GM12878 (cell line): ENCODE data around the gene ECM1. TPM values are rescaled to one million over a fixed set of nuclear protein-coding genes. Genes with fewer than 3 reads are reported as not detected.

Experiments
- ATAC-seq: fragments of 200-7000 bp; cut with Tn5 transposase; 3 replicates; pipeline ENCODE4 v1.9.1; 2020; ENCODE audit warnings: mild to moderate bottlenecking, moderate library complexity
- BruUV-seq: library from RNA; stranded (reverse); fragments of 400-500 nt; replicated peaks from 2 replicates; lab custom pipeline; 2021; lab: Mats Ljungman, UMichigan
- CTCF ChIA-PET: fragments of 300-600 bp; sonication (Branson Sonifier 250); formaldehyde crosslinking; extraction: SDS; loops from one replicate; lab custom pipeline; 2021; ENCODE audit warnings: inconsistent platforms; lab: Yijun Ruan, JAX
- POLR2A ChIA-PET: fragments of 350-600 bp; formaldehyde crosslinking; extraction: SDS; loops from one replicate; lab custom pipeline; 2021; ENCODE audit warnings: inconsistent platforms; lab: Charles Lee
- RAD21 ChIA-PET: fragments of 300-600 bp; sonication (Branson Sonifier 250); formaldehyde crosslinking; loops from one replicate; lab custom pipeline; 2023; ENCODE audit warnings: antibody characterized with exemption; ENCODE audit not compliant: unreplicated experiment; lab: Charles Lee
- SMC1A ChIA-PET: fragments of 300-600 bp; sonication (Branson Sonifier 250); formaldehyde crosslinking; loops from one replicate; lab custom pipeline; 2023; ENCODE audit not compliant: unreplicated experiment, uncharacterized antibody; lab: Charles Lee
- DNase-seq: peaks from one replicate; pipeline ENCODE4 v3.0.0-alpha.2; 2011; ENCODE audit warnings: low read depth, low spot score
- FAIRE-seq: peaks from 3 replicates; lab custom pipeline; 2011; peaks lifted over from hg19 to GRCh38; lab: Jason Lieb, UNC
- H2AFZ ChIP-seq: 2 replicates; pipeline ENCODE4 v1.6.0; 2011; ENCODE audit warnings: low read depth, low read length, control low read depth; ENCODE audit not compliant: control insufficient read depth
- H3K27ac ChIP-seq: 2 replicates; pipeline ENCODE4 v1.5.1; 2011; ENCODE audit warnings: control low read depth; ENCODE audit not compliant: control insufficient read depth, insufficient read depth
- H3K27me3 ChIP-seq, 2 experiments: replicated peaks in 1 of 2; 2 replicates each; pipeline versions ENCODE4 v1.6.0 to v1.6.1; 2011; ENCODE audit warnings: low read length in 1 of 2; ENCODE audit not compliant: control insufficient read depth in 2 of 2, insufficient read depth in 2 of 2
- H3K36me3 ChIP-seq, 2 experiments: 2 replicates each; pipeline ENCODE4 v1.5.1; 2011; ENCODE audit warnings: low read length in 1 of 2; ENCODE audit not compliant: control insufficient read depth in 2 of 2, insufficient read depth in 2 of 2
- H3K4me1 ChIP-seq: 2 replicates; pipeline ENCODE4 v1.6.1; 2011; ENCODE audit warnings: mild to moderate bottlenecking, low read length, moderate library complexity, mixed read lengths; ENCODE audit not compliant: control insufficient read depth, insufficient read depth
- H3K4me2 ChIP-seq: 2 replicates; pipeline ENCODE4 v1.6.0; 2011; ENCODE audit warnings: control low read depth; ENCODE audit not compliant: control insufficient read depth, insufficient read depth
- H3K4me3 ChIP-seq: fragments of 200-600 bp; sonication (generic); 2 replicates; pipeline ENCODE4 v1.5.1; 2016
- H3K79me2 ChIP-seq: 2 replicates; pipeline ENCODE4 v1.6.0; 2011; ENCODE audit warnings: low read length; ENCODE audit not compliant: control insufficient read depth, insufficient read depth
- H3K9ac ChIP-seq: 2 replicates; pipeline ENCODE4 v1.8.0; 2011; ENCODE audit warnings: low read length, control low read depth, mixed read lengths; ENCODE audit not compliant: control insufficient read depth, insufficient read depth
- H3K9me3 ChIP-seq: replicated peaks from 3 replicates; pipeline ENCODE4 v1.5.1; 2011; ENCODE audit warnings: mild to moderate bottlenecking, low read length; ENCODE audit not compliant: control insufficient read depth, insufficient read depth
- H4K20me1 ChIP-seq: 2 replicates; pipeline ENCODE4 v1.6.0; 2011; ENCODE audit not compliant: control insufficient read depth, insufficient read depth
- BACH1 ChIP-seq: fragments of 450-650 bp; IDR thresholded peaks from 2 replicates; pipeline ENCODE4 v1.6.1; 2017; ENCODE audit warnings: mild to moderate bottlenecking, borderline replicate concordance
- CREB1 ChIP-seq: IDR thresholded peaks from 2 replicates; pipeline ENCODE4 v1.6.1; 2012; ENCODE audit warnings: low read depth, mild to moderate bottlenecking, inconsistent platforms
- EGR1 ChIP-seq, 2 experiments: IDR thresholded peaks; 1 replicate in 1 of 2; 2 replicates in 1 of 2; pipeline ENCODE4 v1.6.1; 2011 to 2012; ENCODE audit warnings: low read depth in 2 of 2, low read length in 2 of 2, borderline replicate concordance in 1 of 2, mild to moderate bottlenecking in 1 of 2, moderate library complexity in 1 of 2
- IKZF1 ChIP-seq: fragments of 450-650 bp; conservative IDR thresholded peaks from 2 replicates; pipeline ENCODE4 v1.6.1; 2017; ENCODE audit warnings: antibody characterized with exemption, mild to moderate bottlenecking
- KDM1A ChIP-seq: fragments of 200-600 bp; sonication (generic); IDR thresholded peaks from 2 replicates; pipeline ENCODE4 v1.6.1; 2016; ENCODE audit warnings: borderline replicate concordance
- PBX3 ChIP-seq: IDR thresholded peaks from 2 replicates; pipeline ENCODE4 v1.6.1; 2011; ENCODE audit warnings: mild to moderate bottlenecking, low read depth, low read length, moderate library complexity; ENCODE audit not compliant: insufficient replicate concordance
- POLR2AphosphoS5 ChIP-seq: IDR thresholded peaks from 2 replicates; pipeline ENCODE4 v1.6.1; 2011; ENCODE audit warnings: mild to moderate bottlenecking, low read length, inconsistent platforms
- POU2F2 ChIP-seq: IDR thresholded peaks from 3 replicates; pipeline ENCODE4 v1.6.1; 2011; ENCODE audit warnings: low read depth, mild to moderate bottlenecking, low read length, borderline replicate concordance
- SPI1 ChIP-seq: IDR thresholded peaks from 2 replicates; pipeline ENCODE4 v1.6.1; 2011; ENCODE audit warnings: low read depth, mild to moderate bottlenecking, low read length, moderate library complexity, borderline replicate concordance; ENCODE audit not compliant: insufficient read depth
- YY1 ChIP-seq: IDR thresholded peaks from 2 replicates; pipeline ENCODE4 v1.6.1; 2011; ENCODE audit warnings: low read depth, mild to moderate bottlenecking, low read length
- WGBS: methylation state at CpG from one replicate; pipeline ENCODE4 v1.1.6; 2016; ENCODE audit warnings: low lambda C conversion rate; ENCODE audit not compliant: insufficient replicate concordance, insufficient coverage; ENCODE audit errors: missing lambda C conversion rate; 5-methylcytosine and 5-hydroxymethylcytosine counted together
- in situ Hi-C: fragments of 300-500 bp; cut with MboI; formaldehyde crosslinking; loops from 9 replicates; pipeline ENCODE4 v1.14.3; 2018; ENCODE audit warnings: mixed read lengths
- intact Hi-C: fragments of 100-400 bp; cut with micrococcal nuclease; formaldehyde crosslinking; loops from one replicate; pipeline ENCODE4 v1.14.2; 2022; ENCODE audit not compliant: unreplicated experiment
- polyA plus RNA-seq, 11 experiments: library from polyadenylated mRNA; depleted of rRNA in 4 of 11; unstranded in 6 of 11; stranded (reverse) in 5 of 11; fragments of >200 nt; fragmentation: Nextera tagmentation in 4 of 11; fragmentation: Illumina TruSeq in 1 of 11; extraction: Ambion mirVana in 4 of 11; extraction: Trizol in 1 of 11; gene quantifications; 1 replicate in 1 of 11; 2 replicates in 10 of 11; pipeline versions ENCODE4 v1.2.1 to v1.2.3, GENCODE V29; 2011 to 2016; ENCODE audit warnings: inconsistent platforms in 2 of 11, missing spikeins in 2 of 11, low read depth in 1 of 11
- total RNA-seq, 4 experiments: library from RNA; depleted of rRNA in 3 of 4; stranded (reverse); fragments of >200 nt in 3 of 4; fragmentation: Illumina TruSeq in 1 of 4; extraction: Trizol in 1 of 4; gene quantifications; 2 replicates each; pipeline versions ENCODE4 v1.2.1 to v1.2.3, GENCODE V29; 2013 to 2021
- TF ChIP-seq, protein P1 (sequence below): fragments of 450-650 bp; IDR thresholded peaks from 2 replicates; pipeline ENCODE4 v1.6.1; 2016; ENCODE audit warnings: mild to moderate bottlenecking

ECM1 gene
- total and polyA plus RNA-seq, 10 of the 15 experiments (the other 5 are each of a cell fraction or from before 2014, with no cell fraction given) = 0.06 to 1.3 (median 0.60) TPM

- TF ChIP-seq, protein P1, sequence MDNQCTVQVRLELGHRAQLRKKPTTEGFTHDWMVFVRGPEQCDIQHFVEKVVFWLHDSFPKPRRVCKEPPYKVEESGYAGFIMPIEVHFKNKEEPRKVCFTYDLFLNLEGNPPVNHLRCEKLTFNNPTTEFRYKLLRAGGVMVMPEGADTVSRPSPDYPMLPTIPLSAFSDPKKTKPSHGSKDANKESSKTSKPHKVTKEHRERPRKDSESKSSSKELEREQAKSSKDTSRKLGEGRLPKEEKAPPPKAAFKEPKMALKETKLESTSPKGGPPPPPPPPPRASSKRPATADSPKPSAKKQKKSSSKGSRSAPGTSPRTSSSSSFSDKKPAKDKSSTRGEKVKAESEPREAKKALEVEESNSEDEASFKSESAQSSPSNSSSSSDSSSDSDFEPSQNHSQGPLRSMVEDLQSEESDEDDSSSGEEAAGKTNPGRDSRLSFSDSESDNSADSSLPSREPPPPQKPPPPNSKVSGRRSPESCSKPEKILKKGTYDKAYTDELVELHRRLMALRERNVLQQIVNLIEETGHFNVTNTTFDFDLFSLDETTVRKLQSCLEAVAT = no peak
- TF ChIP-seq KDM1A (no peak), BACH1 (no peak)
These were observed 4.9 kb downstream of the ECM1 start (continued) for GRCh38 chr1:150512846-150513245.

GRCh38 chr1:150513351-150513791, 5.5 kb downstream of the ECM1 start:
- ATAC-seq = no peak
- TF ChIP-seq CREB1 (no peak), POLR2AphosphoS5 (no peak), POU2F2 (no peak), SPI1 (no peak), IKZF1 (no peak), PBX3 (no peak), EGR1 (IDR thresholded peaks at IDR 0.05; ENCODE audit: borderline replicate concordance in 1 of 2, low read depth in 2 of 2, low read length in 2 of 2) (no peak), YY1 (no peak)
- Histone ChIP-seq H3K27me3 (no peaks in the 10 kb centered on the region), H3K27ac (no peak overlapping the region), H3K4me1 (peaks cover 19% of the 10 kb centered on the region), H4K20me1 (no peaks in the 10 kb centered on the region), H3K4me3 (no peak overlapping the region), H3K79me2 (no peaks in the 10 kb centered on the region), H3K4me2 (no peak overlapping the region), H3K9ac (no peak overlapping the region), H3K36me3 (no peaks in the 10 kb centered on the region; a peak in 1 of 4 replicates), H3K9me3 (no peaks in the 10 kb centered on the region), H2AFZ (no peak overlapping the region)
- intact Hi-C loops (no loop called here), in situ Hi-C loops (no loop called here)
- DNase-seq = no peak
- ChIA-PET RAD21 (no interaction called here), POLR2A (interaction anchor here (0.5 to 0.9 kb wide), 4 partner anchors 24 to 248 kb away, joined by 3 to 5 read pairs (median 3); no protein-coding TSS in a partner anchor), CTCF (interaction anchor here (1.1 to 1.9 kb wide), 2 partner anchors 18 to 46 kb away, joined by 4 to 7 read pairs; no protein-coding TSS in a partner anchor), SMC1A (no interaction called here)
- no TSS peak for BruUV-seq
- FAIRE-seq = no peak
- 58% methylated on average over 7 of the region's 7 CpGs for WGBS
